ENCODE measurements around the gene SCIN.
"Not testable (repeated sequence)": the region's sequence is repeated elsewhere in the genome, so short reads cannot be mapped to it uniquely, and the experiment has no call there.

Gene SCIN

DNA sequence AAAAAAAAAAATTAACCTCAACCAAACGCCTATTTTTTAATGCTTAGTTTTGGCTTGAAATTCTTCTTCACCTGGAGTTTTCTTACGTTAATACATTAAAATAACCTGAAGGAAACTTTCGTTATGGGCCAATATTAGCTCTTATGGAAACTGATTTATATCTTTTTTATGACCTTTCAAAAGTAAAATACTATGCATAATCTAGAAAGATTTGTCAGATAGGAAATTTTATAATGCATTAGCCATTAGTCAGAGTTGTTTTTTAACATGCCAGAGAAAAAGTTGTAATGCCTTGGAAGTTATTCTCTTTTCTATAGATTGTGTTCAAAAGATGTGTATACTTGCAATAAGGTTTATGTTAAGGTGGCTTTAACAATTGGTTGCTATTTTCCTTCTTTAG is 82.6 kb downstream of the SCIN start:
- no peak for DNase-seq

DNA sequence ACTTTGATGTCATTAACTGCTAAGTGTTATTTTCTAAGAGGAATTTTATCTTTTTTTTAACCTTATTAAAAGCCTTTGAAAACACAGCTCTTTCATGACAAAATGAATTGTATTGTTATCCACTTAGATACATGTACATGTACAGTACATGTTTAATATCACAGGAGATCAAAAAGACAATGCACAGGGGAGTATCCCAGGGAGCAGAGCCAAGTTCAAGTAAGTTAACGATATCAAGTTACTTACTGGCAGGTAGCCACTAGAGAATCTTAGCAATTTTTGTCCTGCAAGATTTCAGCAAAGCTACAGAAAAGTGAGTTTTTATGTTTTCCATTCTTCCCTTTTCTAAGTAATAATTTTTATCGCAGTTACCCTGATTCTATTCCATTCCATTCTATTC is 83.0 kb downstream of the SCIN start:
- DNase-seq = no peak

DNA sequence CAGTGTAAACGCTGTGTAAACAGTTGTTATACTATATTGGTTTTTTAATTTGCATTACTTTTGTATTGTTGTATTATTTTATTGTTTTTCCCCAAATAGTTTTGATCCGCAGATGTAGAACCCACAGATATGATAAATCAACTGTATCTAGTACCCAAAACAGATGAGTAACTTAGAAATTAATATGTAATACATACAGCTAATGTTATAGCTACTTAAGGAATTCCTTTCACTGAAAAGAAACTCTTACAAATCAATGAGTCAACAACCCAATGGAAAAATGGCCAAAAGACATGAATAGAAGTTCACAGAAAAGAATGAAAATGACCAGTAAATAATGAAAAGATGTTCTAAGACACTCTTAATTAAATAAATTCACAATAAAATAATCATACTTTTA is 84.6 kb downstream of the SCIN start:
- no peak for DNase-seq

DNA sequence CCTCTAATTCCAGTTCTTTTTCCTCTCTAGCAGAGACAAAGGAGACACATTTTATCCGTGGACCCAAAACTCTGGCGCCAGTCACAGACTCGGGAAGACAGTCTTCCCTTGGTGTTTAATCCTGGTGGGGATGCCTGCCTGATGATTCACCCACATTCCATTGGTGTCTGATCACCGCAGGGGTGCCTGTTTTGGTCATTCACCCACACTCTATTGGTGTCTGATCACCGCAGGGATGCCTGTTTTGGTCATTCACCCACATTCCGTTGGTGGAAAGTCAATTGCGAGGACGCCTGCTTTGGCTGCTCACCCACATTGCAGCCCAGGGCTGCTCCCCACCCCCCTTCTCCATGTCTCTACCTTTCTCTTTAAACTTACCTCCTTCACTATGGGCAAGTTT is 89.9 kb downstream of the SCIN start:
- not testable (repeated sequence) for DNase-seq

DNA sequence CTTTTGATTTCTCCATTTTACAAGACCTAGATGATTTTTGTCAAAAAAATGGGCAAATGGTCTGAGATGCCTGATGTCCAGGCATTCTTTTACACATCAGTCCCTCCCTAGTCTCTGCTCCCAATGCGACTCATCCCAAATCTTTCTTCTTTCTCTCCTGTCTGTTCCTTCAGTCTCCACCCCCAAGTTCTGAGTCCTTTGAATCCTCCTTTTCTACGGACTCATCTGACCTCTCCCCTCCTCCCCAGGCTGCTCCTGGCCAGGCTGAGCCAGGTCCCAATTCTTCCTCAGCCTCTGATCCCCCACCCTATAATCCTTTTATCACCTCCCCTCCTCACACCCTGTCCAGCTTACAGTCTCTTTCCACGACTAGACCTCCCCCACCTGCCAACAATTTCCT is 90.5 kb downstream of the SCIN start:
- DNase-seq = not testable (repeated sequence)

DNA sequence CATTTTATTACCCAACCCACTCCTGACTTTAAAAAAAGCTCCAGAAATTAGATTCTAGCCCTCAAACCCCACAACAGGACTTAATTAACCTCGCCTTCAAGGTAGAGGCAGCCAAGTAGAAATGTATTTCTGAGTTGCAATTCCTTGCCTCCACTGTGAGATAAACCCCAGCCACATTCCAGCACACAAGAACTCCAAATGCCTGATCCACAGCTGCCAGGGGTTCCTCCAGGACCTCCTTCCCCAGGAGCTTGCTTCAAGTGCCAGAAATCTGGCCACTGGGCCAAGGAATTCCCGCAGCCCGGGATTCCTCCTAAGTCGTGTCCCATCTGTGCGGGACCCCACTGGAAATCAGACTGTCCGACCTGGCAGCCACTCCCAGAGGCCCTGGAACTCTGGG is 91.1 kb downstream of the SCIN start:
- no peak for DNase-seq

DNA sequence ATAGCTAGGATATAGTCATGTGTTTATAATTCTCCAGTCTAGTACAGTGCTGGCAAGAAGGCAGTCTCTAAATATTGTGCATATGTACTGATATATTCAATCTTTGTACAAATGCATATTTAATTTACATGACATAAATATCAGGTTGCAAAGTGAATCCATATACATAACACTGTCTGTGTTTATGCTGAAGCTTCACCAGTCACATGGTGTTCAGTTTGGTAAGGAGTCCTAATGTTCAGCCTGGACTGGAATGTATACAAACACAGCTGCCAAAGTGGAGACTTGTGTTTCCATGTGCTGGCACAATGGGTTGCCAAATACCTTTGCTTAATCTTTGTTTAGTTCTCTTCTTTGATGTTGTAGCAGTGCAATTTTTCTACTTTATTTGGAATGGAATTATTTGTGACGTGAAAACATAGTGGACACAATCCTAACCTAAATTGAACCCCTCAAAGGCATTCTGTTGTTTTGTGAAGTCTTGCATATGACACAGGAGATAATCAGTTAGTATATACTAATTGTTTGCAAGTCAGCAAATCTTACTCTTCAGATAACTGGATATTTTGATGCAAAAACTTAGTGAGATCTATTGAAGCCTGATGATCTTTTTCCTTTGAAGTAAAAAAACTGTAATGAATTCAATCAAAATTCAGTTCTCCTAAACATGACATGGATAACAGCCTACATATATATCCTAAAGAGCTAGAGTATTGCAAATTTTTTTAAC is 99.6 kb downstream of the SCIN start:
- no peak for DNase-seq

DNA sequence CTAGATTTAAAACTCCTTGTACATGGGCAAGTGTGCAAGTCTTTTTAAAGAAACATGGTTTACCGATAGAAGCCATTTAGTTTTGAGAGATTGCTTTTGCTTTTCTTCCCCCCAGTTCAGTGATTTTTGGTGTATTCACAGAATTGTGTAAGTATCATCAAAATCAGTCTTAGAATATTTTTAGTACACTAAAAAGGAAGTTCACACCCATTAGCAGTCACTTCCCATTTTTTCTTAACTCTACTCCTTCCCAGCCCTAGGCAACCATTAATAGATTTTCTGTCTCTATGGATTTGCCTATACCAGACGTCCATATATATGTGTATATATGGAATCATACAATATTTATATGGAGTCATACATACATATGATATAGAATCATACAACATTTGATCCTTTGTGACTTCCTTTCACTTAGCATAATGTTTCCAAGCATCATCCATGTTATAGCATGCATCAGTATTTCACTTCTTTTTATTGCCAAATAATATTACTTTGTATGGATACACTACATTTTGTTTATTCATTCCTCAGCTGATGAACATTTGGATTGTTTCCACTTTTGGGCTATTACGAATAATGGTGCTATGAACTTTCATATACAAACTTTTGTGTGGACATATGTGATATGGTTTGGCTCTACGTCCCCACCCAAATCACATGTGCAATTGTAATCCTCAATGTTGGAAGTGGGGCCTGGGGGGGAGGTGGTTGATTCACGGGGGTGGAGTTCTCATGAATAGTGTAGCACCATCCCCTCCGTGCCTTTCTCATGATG is 100.4 kb downstream of the SCIN start:
- no peak for DNase-seq

DNA sequence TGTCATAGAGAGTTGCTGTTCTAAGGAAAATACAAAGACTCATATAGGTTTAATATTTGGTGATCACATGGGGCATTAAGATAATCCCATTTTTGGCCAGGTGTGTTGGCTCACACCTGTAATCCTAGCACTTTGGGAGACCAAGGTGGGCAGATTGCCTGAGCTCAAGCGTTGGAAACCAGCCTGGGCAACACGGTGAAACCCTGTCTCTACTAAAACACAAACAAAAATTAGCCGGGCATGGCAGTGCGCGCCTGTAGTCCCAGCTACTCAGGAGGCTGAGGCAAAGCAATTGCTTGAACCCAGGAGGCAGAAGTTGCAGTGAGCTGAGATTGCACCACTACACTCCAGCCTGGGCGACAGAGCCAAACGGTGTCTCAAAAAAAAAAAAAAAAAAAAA is 102.9 kb downstream of the SCIN start:
- DNase-seq = not testable (repeated sequence)

DNA sequence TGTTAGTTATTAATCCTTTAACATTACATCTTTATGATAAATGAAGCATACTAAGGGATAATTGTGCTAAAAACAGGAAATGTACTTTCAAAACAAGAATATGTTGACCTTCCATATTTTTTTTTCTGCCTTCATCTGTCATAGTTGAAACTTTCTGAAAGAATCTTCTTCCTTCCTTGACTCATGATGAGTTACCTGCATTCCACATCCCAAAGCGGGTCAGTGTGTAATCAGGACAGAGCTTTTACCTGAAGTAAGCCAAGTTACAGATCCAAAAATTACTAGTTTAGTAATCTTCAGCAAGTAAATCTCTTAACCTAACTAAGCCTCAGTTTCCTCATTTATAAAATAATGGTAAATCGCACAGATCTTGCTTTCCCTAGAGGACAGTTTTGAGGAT is 103.5 kb downstream of the SCIN start:
- no peak for DNase-seq

DNA sequence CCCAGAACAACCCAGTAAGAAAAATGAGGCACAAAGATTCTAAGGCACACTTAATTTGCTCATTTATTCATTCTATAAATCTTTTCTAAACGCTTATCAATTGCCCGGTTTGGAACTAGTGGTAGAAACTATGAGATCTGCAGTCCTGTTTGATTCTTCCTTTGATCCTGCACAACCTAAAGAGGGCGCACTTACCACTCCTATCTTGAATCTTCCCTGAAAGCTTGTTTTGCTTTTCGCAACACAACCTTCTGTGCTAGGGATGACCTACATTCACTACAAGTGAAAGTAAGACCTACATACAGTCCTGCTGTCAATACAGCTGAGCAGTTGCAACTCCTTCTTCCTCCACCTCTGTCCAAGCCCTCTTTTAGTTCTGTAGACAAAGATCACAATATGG is 104.3 kb downstream of the SCIN start:
- DNase-seq = no peak

DNA sequence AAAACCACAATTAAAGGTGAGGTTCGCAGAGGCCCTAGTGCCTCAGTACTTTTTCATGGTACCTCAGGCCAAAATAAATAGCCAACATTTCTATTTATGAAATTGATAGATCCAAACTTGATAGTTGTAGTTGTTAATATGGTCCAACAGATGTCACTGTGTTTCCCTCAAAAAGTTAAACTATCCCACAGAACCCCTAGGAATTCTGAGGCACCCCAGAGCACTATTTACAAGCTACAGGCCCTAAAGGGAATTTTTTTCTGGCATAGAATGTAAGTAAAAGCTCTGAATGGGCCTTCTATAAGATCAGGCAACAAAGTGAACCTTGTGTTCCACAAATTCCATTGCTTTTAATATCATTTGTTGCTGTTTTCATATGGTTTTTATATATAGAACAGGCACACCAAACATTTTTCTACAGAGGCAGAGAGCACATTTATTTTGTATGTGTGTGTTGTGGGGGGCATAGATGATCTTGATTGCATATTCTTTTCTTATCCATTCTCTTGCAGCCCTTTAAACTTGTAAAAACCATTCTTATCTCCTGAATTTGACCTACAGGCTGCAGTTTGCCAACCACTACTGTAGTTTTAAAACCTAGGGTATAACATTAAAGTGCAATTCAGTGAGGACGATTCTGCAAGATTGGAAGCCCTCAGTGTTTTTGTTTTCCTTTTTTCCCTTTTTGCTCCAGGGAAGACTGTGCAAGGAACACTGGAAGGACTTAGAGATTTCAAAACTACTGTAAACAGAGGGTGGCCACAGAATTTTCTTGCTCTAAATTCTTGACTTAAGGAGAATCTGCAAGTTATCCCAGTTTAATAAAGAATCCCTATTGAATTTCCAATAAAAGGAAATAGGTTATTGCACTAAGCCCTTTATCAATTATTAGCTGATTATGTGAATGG is 113.4 kb downstream of the SCIN start:
- DNase-seq = no peak

DNA sequence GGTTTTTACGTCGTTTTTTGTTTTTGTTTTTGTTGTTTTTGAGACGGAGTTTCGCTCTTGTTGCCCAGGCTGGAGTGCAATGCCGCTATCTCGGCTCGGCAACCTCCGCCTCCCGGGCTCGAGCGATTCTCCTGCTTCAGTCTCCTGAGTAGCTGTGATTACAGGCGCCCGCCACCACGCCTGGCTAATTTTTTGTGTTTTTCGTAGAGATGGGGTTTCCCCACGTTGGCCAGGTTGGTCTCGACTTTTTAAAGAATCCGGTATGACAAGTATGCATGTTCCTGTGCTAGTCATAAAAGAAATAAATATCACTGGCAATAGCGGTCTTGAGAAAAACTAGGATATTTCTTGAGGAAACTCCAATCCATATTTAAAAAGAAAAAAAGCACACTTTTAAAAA is 114.2 kb downstream of the SCIN start:
- no peak for DNase-seq

DNA sequence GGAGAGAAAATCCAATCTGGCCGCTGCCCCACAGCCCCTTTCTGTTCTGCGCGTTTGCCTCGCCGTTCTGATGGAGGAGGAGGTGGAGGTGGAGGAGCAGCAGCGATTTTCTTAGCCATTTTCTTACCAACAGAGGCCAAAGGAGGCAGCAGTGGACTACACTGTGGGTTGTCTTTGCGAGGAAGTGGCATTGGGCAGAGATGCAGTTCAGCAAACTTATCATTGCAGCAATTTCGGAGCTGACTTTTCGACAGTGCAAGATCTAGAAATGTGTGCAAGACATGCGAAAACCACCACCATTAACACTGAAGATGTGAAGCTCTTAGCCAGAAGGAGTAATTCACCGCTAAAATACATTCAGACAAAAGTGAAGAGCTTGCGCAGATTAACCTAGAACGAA is 115.0 kb downstream of the SCIN start:
- DNase-seq = no peak

DNA sequence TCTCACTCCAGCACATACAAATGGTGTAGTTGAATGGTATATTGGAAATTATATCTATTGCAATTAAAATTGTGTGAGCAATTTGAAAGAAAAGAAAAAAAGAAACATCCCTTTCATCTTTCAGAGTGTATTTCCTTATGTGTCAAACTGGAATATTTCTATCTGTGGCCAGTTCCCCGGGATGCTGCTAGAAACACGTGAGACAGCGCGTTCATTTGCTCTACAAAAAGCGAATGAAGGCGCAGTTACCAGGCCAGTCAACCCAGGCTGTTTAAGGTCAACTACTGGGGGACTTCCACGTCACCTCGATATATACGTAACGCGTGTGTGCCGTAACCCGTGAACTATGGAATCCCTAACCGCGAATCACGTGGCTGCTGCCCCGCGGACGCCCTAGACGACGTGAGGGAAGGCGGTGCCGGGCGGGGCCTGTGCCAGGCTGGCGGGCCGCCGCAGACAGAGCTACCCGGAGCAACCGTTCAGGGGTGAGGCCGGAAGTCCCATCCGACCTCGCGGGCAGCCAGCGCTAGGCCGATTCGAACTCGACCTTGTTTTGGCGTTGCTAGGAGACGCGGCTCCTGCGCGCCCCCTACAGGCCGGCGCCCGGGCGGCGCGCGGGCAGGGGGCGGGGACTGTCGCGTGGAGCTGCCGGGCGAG is 115.8 kb downstream of the SCIN start:
- peak; percentile 83 to 91 for DNase-seq

DNA sequence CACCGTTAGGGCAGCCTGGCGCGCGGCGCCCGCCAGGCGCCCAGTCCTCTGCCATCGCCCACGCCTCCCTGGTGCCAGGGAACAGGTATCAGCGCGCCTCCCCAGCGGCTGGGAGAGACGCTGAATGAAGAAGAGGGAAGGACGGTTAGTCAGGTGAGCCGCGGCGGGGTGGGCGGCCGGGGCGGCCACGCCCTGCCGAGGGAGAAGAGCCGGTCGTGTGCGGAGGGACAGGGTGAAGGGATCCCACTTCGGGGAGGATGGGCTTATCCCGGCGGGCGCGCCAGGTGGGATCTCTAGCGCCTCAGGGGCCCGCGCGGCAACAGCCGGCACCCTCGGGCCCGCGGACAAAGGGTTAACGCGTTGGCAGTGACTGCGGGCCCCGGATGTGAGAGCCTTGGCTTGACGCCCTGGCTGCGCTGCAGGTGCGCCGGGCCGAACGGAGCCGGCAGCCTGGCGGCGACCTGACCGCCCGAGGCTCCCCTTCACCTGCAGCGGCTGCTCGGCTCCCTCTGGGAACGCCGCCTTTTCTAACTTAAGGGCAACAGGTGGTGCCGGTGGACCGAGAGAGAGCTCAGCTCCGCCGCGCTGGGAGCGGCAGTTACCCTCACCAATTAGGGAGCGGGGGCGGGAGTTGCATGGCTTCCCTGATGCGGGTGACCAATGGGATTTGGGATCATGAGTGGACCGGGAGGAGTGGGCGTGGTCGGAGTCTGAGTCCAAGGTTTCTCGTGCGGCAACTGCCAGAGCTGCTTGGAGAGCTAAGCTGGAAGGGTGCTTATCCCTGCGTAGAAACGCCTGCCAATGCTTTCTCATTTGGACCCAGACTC is 116.6 kb downstream of the SCIN start, which contains the start of gene ARL4A:
TSS of gene ARL4A (plus strand) at position 743 of the 827 bp plus-strand sequence. CDS start 622 bp downstream, outside the sequence.
- peak; percentile 93 to 94 for DNase-seq

DNA sequence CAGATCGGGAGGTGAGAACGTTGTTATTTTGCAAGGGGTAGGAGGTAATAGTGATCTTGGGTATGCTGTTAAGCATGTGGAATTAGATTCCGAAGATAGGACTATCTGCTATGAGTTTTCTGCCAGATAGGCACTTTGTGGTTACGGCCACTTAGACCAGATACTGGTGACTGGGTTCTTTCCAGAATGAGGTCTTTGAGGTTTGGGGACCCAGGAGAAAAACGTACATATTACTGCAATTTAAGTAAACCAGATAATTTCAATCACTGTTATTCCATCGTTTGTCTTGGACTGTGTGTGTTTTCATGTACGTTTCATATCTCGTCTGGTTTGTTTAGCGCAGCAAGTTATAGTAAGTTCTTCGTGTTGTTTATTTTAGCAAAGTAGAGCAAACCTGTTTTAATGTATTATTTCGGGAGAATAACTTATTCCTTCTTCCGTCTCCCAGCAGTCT is 117.2 kb downstream of the SCIN start:
- no peak for DNase-seq

DNA sequence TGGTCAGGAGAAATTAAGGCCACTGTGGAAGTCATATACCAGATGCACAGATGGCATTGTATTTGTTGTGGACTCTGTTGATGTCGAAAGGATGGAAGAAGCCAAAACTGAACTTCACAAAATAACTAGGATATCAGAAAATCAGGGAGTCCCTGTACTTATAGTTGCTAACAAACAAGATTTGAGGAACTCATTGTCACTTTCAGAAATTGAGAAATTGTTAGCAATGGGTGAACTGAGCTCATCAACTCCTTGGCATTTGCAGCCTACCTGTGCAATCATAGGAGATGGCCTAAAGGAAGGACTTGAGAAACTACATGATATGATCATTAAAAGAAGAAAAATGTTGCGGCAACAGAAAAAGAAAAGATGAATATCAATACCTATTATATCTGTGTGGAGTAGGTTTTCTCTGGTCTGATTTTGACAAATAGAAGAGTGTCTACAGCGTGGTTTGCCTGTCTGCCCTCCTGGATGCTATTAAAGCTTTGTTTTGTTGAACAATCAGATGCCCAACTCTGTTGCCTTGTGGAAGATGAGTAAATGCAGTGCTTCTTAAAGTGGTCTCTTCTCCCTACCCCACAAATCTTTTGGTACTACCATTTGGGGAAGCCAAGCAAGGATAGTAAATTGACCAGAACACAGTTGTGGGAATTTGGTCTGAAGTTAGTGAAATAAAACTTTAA is 118.1 kb downstream of the SCIN start:
- not testable (repeated sequence) for DNase-seq

DNA sequence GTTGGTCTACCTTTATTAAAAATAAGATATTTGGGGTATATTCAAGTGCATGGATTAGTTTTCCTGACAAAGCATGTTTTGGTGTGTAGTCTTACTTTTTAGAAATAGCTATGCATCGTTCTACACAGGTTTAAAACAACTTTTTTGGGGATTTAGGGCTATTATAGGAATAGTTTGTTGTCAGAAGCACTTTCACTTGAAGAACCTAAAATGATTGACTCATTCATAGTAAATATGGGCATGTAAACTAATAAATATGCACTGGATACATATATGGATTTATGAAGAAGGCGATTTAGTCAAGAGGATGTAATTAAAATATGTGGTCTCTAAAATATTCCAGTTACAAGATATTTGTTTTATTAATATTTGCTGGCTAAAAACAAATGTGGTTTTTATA is 118.9 kb downstream of the SCIN start:
- DNase-seq = no peak

DNA sequence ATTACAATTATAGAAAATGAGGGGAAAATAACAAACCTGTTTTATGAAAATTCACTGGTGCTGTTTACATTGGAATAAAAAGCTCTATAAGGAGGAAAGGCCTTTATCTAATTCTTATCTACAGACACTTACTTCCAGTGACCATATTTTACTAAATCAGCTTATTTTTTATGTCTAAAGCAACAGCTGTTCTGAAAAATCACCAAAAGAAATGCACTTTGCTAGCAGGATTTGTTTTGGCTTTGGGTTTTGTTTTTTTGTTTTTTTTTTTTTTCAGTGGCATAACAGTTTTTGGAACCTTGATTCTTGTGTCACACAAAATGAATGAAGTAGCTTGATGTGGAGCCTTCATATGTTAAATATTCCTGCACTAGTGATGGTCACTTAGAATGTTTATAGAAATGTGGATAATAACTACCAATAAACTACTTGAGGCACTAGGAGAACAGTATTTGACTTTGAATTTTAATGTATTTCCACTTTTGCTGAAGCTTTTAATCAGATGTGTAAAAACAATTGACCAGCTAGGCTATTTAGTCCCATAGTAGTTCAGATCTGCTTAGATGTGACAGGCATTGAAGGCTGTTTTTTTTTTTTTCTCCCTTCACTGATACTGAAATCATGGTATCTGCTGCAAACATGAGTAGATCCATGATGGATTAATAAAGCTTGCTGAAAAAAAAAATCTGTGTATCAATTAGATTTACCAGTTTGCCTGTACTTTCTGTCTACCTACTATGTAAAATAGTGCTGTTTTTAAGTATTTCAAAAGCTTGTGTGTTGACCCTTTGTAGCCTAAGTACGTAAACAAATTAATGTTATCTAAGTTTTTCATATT is 119.7 kb downstream of the SCIN start:
- no peak for DNase-seq
